Measurements from ENCODE around the gene ZNF358.

Gene ZNF358

DNA sequence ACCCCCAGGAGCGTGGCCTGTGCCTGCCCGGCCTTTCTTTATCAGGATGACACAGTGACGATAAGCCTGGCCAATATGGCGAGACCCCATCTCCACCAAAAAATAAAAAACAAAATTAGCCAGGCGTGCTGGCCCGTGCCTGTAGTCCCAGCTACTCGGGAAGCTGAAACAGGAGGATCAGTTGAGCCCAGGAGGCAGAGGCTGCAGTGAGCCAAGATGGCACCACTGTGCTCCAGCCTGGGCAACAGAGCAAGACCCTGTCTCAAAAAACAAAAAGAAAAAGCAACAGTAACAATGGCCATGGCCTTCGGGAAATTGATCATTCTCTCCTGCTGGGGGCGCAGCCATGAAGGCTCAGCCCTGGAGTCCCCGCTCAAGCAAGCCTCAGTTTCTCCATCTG is 38.1 kb upstream of the ZNF358 start:
- no peak for TF ChIP-seq POLR2AphosphoS5 (IDR thresholded peaks at IDR 0.05; ENCODE audit: low read depth, low read length)
- TF ChIP-seq, protein P1, sequence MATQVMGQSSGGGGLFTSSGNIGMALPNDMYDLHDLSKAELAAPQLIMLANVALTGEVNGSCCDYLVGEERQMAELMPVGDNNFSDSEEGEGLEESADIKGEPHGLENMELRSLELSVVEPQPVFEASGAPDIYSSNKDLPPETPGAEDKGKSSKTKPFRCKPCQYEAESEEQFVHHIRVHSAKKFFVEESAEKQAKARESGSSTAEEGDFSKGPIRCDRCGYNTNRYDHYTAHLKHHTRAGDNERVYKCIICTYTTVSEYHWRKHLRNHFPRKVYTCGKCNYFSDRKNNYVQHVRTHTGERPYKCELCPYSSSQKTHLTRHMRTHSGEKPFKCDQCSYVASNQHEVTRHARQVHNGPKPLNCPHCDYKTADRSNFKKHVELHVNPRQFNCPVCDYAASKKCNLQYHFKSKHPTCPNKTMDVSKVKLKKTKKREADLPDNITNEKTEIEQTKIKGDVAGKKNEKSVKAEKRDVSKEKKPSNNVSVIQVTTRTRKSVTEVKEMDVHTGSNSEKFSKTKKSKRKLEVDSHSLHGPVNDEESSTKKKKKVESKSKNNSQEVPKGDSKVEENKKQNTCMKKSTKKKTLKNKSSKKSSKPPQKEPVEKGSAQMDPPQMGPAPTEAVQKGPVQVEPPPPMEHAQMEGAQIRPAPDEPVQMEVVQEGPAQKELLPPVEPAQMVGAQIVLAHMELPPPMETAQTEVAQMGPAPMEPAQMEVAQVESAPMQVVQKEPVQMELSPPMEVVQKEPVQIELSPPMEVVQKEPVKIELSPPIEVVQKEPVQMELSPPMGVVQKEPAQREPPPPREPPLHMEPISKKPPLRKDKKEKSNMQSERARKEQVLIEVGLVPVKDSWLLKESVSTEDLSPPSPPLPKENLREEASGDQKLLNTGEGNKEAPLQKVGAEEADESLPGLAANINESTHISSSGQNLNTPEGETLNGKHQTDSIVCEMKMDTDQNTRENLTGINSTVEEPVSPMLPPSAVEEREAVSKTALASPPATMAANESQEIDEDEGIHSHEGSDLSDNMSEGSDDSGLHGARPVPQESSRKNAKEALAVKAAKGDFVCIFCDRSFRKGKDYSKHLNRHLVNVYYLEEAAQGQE (IDR thresholded peaks at IDR 0.05; ENCODE audit: insufficient read depth in 1 of 2, low read depth in 2 of 2, low read length in 2 of 2), result no peak
- TF ChIP-seq SIN3A (IDR thresholded peaks at IDR 0.05; ENCODE audit: borderline replicate concordance, insufficient read depth, low read length), result no peak
- TF ChIP-seq TAF1 (IDR thresholded peaks at IDR 0.05; ENCODE audit: borderline replicate concordance, insufficient read depth, low read length), result no peak
- TF ChIP-seq FOXP2 (optimal IDR thresholded peaks at IDR 0.05; ENCODE audit: borderline replicate concordance, extremely low read depth, extremely low read length, insufficient read depth), result no peak

DNA sequence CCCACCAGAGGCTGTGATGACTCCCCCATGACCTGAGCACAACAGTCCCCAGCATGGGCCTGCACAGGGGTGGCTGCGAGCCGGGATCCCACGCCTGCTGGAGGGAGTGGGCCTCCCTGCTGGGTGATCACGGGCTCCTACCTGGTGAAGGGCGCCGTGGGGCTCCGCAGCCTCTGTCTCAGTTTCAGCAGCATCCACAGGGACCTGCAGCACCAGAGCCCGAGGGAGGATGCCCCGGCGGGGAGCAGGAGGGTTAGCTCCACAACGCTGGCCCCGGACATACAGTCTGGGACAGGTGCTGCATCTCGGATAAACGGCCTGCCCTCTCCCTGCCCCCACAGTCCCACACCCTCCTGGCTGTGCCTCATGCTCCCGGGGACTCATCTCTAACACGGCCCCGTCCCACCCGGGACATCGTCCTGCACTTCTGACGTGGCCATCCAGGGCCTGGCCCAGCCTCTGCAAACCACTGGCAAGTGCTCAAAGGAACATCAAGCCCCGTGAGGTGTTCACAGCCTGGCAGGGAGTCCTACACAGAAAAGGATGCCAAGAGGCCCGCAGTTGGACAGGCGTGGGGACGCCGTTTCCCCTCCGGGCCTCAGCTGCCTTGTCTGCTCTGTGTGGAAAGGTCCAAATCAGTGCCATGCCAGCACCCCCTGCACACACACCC is 37.6 kb upstream of the ZNF358 start:
- TF ChIP-seq TAF1 (IDR thresholded peaks at IDR 0.05; ENCODE audit: borderline replicate concordance, insufficient read depth, low read length), result no peak
- TF ChIP-seq FOXP2 (optimal IDR thresholded peaks at IDR 0.05; ENCODE audit: borderline replicate concordance, extremely low read depth, extremely low read length, insufficient read depth), result no peak
- TF ChIP-seq POLR2AphosphoS5 (IDR thresholded peaks at IDR 0.05; ENCODE audit: low read depth, low read length), result no peak
- TF ChIP-seq SIN3A (IDR thresholded peaks at IDR 0.05; ENCODE audit: borderline replicate concordance, insufficient read depth, low read length), result no peak
- TF ChIP-seq, protein P1 (IDR thresholded peaks at IDR 0.05; ENCODE audit: insufficient read depth in 1 of 2, low read depth in 2 of 2, low read length in 2 of 2), result no peak

GRCh38 chr19:7478843-7479227 is 37.1 kb upstream of the ZNF358 start:
- TF ChIP-seq TAF1 (IDR thresholded peaks at IDR 0.05; ENCODE audit: borderline replicate concordance, insufficient read depth, low read length), result no peak
- TF ChIP-seq FOXP2 (optimal IDR thresholded peaks at IDR 0.05; ENCODE audit: borderline replicate concordance, extremely low read depth, extremely low read length, insufficient read depth), result no peak
- TF ChIP-seq POLR2AphosphoS5 (IDR thresholded peaks at IDR 0.05; ENCODE audit: low read depth, low read length), result no peak
- TF ChIP-seq SIN3A (IDR thresholded peaks at IDR 0.05; ENCODE audit: borderline replicate concordance, insufficient read depth, low read length), result no peak
- TF ChIP-seq, protein P1 (IDR thresholded peaks at IDR 0.05; ENCODE audit: insufficient read depth in 1 of 2, low read depth in 2 of 2, low read length in 2 of 2), result no peak

DNA sequence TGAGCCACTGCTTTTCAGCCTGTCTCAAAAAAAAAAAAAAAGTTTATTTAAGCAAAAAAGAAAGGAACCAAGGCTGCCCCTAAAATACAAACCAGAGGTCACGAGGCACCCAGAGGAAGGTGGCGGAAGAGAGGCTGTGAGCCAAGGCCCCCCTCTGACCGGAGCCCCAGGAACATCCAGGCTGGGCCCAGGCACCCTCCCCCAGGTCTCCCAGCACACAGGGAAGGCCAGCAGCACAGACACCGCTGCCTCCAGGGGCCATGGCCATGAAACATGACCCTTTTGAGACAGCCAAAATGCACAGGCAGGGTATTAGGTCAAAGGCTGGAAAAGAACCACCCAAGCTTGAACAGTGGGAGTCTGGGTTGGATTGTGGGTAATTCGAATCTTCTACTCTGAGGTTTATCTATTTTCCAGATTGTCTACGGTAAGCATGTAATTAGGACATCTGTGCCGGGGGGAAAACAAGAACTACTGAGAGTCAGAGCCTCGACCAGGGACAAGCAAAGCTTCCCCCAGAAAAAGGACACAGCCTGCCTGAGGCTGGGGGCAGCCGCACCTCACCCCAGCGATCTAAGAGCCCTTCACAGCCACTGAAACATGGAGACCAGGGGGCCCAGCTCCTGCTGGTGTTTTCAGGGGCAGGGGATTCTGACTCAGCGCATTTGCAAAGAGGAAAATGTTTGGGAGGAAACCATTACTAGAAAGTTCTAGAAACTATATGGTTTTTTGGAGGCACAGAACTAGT is 35.5 kb upstream of the ZNF358 start:
- no peak for TF ChIP-seq FOXP2 (optimal IDR thresholded peaks at IDR 0.05; ENCODE audit: borderline replicate concordance, extremely low read depth, extremely low read length, insufficient read depth)
- no peak for TF ChIP-seq TAF1 (IDR thresholded peaks at IDR 0.05; ENCODE audit: borderline replicate concordance, insufficient read depth, low read length)
- no peak for TF ChIP-seq POLR2AphosphoS5 (IDR thresholded peaks at IDR 0.05; ENCODE audit: low read depth, low read length)
- TF ChIP-seq, protein P1 (IDR thresholded peaks at IDR 0.05; ENCODE audit: insufficient read depth in 1 of 2, low read depth in 2 of 2, low read length in 2 of 2), result no peak
- TF ChIP-seq SIN3A (IDR thresholded peaks at IDR 0.05; ENCODE audit: borderline replicate concordance, insufficient read depth, low read length), result no peak

All from PFSK-1 (cell line).